NCI-H446 treated with DMSO at 0.1 percent for 48 hours (cell line): ENCODE results near the gene EDN1.

Source experiments
- DNase-seq: peaks from one replicate; lab custom pipeline; 2025; lab: John Stamatoyannopoulos, UW

EDN1 gene

DNA sequence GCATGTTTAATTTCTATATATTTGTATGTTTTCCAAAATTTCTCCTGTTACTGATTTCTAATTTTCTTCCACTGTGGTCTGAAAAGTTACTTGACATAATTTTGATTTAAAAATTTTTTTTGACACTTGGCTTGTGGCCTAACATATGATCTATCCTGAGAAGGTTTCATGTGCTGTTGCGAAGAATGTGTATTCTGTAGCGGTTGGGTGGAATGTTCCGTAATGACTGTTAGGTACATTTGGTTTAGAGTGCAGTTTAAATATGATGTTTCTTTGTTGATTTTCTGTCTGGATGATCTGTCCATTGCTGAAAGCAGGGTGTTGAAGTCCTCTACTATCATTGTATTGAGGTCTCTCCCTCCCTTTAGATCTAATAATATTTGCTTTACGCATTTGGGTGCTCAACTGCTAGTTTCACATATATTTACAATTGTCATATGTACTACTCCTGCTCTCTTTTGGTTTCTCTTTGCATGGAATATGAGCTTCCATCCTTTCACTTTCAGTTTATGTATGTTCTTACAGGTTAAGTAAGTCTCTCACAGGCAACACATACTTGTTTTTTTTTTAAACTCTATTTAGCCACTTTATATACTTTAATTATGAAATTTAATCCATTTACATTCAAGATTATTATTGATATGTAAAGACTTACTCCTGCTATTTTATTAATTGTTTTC is 19.5 kb upstream of the EDN1 start:
- no peak for DNase-seq

DNA sequence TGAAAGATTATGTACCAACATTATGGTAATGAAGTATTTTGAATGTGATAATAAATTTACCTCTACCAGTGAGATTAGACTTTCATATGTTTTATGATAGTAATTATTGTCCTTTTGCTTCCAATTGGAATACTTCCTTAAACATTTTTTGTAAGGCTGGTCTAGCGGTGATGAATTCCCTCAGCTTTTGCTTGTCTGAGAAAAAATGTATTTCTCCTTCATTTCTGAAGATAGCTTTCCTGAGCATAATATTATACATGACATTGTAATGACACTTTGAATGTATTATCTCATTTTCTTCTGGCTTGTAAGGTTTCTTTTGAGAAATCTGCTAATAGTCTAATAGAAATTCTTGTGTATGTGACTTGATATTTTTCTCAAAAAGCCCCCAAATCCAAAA is 18.6 kb upstream of the EDN1 start:
- DNase-seq, result no peak

DNA sequence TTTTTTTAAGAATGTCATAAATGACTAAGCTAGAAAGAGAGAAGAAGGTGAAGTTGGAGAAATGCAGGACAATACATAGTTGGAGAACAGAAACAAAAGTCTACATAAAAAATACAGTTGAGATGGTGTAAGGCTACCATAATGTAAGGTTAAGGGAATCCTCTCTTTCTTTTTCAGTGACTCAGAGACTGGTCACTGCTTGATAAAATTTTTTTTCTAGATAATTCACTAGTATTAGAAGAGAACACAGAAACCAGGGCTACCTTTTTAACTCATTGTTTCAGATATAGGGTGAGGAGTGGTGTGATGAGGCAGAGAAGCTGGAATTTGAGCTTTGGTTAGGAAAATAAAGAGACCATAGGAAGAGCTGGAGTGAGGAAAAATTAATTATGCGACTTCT is 18.2 kb upstream of the EDN1 start:
- DNase-seq, result no peak

DNA sequence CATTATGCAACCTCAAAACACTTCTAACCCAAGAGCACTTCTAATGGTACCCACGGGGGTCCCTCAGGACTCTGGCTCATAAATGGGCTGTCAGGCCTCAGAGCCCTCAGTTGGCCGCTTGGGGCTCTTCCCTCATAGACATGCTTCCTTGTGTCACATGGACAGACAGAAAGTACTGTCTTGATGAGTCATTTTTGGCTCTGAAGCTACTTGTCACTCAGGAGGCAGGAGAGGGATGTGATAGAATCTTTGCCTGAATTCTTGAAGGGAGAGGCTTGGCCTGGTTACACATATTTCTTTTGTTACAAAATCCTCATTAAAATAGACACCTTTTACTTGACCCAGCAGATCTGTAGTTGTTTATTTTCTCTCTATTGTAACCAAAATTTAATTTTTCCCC is 15.1 kb upstream of the EDN1 start:
- no peak for DNase-seq

DNA sequence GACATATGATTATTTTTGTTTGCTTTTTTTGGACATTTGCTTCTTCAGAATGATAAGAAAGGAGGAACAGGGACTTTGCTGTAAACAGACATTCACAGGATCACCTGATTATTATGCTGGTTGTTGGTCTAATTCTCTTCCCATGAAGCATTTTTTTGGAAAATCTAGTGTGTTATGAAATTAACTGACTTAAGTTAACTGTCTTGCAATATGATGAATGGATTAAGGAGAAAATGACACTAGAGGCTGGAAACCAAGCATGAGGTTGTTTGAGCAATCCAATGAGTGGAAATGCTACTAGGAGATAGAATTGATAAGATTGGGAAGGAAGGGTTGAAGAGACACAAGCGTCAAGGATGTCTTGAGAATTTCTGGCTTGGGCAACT is 13.2 kb upstream of the EDN1 start:
- DNase-seq, result no peak

- no peak for DNase-seq
These were observed 12.8 kb upstream of the EDN1 start for GRCh38 chr6:12277386-12277785.

GRCh38 chr6:12278915-12279314 is 11.2 kb upstream of the EDN1 start:
- DNase-seq, result no peak

DNA sequence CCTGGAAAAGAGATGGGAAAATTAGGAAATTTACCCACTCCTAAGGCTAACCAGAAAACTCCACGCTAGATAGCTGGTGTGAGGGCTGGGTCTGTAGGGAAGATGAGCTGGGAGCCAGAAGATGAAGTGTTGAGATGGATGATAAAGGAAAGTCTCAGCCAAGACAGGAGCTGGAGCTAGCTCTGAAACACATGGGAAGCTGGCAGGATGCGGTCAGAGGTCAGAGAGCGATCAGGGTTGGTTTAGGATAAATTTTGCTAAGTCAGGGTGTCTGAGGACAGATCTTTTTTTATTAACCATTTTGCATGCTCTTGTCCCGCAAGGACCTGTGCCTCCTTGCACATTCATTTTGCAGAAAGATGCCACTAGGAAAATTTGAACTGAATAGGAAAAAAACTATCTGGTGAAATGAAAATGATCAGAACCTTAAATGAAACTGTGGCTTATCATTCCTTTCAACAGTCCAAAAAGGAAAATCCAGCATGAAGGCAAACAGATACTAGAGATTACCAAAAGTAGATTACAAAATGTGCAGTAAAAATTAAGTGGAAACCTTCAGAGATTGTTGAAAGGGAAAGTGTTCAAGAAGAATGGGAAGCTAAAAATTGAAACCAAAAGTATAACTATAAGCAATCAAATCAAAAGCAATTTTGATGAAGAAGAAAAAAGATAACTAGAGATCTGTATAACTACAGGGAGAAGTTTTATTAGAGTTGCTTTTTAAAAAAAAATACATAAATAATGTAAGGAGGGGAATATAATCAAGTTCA is 10.7 kb upstream of the EDN1 start:
- DNase-seq, result no peak

DNA sequence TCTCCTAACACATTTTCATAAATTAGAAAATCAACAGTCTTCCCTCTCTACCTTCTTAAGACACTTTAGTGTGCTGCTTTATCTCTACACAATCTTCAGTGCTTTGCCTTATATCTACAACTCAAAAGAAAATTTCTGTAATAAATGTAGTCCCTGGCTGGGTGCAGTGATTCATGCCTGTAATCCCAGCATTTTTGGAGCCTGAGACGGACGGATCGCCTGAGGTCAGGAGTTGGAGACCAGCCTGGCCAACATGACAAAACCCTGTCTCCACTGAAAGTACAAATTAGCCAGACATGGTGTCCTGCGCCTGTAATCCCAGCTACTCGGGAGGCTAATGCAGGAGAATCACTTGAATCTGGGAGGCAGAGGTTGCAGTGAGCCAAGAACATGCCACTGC is 9.7 kb upstream of the EDN1 start:
- no peak for DNase-seq

DNA sequence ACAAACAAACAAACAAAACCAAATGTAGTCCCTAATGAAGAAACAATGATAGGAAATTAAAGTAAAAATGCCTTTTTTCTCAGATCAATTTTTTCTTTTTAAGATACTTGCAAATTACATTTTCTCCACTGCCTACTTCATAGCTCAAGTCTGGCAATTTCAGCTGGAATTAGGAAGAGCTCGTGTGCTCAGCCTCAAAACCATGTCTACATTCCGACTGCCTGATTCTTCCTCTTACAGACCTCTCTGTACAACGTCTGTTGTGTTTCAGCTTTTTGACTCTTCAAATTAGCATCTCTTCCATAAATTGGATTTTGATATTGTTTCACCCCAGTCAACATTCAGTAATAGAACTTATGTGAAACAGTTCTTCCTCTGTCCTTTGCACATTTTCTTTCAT is 9.3 kb upstream of the EDN1 start:
- no peak for DNase-seq

DNA sequence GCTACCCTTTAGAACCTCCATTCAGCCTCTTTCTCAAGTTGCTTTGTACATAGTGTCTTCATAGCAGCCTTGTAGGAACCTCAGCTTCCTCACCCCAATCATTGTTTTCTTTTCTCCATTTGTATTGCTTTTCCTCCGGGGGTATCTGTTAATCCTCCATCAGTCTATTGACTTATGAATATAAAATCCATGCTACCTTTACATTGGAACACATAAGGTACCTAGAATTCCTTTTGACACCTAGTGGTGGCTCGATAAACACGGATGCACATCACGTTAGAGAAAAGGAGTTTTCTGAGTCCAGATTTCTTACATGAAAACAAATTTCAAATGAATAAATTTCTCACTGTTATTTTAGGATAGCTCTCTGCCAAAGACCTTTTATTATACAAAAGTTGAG is 6.3 kb upstream of the EDN1 start:
- no peak for DNase-seq

GRCh38 chr6:12286373-12287110 is 3.6 kb upstream of the EDN1 start:
- DNase-seq, result no peak

- DNase-seq, result no peak
These were observed 1.9 kb upstream of the EDN1 start for GRCh38 chr6:12288211-12288618.

GRCh38 chr6:12288914-12289313 is 1.2 kb upstream of the EDN1 start:
- DNase-seq, result no peak

DNA sequence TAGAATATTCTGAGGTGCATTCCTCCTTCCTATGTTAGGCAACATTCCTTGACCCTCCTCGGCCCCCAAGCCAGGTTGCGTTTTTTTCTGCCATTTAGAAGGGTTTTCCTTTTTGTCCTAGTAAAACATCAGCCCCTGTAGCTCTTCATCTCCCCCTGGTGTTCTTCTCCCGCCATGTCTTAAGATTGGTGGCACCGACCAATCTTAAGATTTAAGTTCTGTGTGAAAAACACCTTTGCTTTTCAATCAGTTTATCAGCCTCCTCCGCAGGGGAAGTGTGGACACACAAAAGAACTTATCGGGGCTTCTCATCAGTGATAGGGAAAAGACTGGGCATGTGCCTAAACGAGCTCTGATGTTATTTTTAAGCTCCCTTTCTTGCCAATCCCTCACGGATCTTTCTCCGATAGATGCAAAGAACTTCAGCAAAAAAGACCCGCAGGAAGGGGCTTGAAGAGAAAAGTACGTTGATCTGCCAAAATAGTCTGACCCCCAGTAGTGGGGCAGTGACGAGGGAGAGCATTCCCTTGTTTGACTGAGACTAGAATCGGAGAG is 719 bp upstream of the EDN1 start:
- DNase-seq, result no peak

- no peak for DNase-seq
These were observed 1.1 kb downstream of the EDN1 start for GRCh38 chr6:12291071-12291838.

GRCh38 chr6:12291839-12292604 is 1.9 kb downstream of the EDN1 start:
- DNase-seq, result no peak

- no peak for DNase-seq
These were observed 3.2 kb downstream of the EDN1 start for GRCh38 chr6:12293235-12293930.

DNA sequence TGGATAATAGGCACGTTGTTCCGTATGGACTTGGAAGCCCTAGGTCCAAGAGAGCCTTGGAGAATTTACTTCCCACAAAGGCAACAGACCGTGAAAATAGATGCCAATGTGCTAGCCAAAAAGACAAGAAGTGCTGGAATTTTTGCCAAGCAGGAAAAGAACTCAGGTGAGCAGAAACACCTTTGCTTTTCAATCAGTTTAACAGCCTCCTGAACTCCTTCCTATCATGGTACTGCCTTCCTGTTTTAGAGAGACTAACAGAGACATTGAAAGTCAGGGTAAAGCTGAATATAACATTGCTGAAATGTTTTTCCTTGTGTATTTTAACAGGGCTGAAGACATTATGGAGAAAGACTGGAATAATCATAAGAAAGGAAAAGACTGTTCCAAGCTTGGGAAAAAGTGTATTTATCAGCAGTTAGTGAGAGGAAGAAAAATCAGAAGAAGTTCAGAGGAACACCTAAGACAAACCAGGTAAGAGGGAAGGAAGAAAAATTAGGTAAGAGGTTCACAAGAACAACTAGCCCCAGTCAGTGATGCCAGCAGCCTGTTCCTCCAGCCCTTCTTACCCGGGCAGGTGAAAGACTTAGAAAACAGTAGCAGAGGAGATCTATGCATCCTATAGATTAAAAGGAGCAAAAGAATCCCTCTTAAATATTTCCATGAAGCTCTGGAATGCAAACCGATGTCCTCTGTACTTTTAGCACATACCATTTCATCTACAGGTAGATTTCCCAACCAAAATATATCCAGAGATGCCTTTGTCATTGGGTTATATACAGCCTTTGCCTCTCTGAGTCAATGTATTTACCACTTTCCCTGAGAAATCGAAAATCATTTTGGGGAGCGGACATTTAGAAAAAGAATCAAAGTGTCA is 4.0 kb downstream of the EDN1 start:
- no peak for DNase-seq
